WI38 (cell line): ENCODE results near the gene ARID5B.

Experiments used
- H3K4me3 ChIP-seq: 2 replicates; pipeline ENCODE4 v1.5.1; 2011; ENCODE audit warnings: low read depth, mild to moderate bottlenecking, control low read depth, low read length
- TF ChIP-seq, protein P1 (sequence below): IDR thresholded peaks from 2 replicates; pipeline ENCODE4 v1.5.1; 2012; ENCODE audit warnings: low read depth, mild to moderate bottlenecking, control low read depth, low read length

ARID5B gene

GRCh38 chr10:62005687-62006086 lies 104.2 kb downstream of the ARID5B start:
- no peak overlapping the region for H3K4me3 ChIP-seq
- TF ChIP-seq, protein P1, sequence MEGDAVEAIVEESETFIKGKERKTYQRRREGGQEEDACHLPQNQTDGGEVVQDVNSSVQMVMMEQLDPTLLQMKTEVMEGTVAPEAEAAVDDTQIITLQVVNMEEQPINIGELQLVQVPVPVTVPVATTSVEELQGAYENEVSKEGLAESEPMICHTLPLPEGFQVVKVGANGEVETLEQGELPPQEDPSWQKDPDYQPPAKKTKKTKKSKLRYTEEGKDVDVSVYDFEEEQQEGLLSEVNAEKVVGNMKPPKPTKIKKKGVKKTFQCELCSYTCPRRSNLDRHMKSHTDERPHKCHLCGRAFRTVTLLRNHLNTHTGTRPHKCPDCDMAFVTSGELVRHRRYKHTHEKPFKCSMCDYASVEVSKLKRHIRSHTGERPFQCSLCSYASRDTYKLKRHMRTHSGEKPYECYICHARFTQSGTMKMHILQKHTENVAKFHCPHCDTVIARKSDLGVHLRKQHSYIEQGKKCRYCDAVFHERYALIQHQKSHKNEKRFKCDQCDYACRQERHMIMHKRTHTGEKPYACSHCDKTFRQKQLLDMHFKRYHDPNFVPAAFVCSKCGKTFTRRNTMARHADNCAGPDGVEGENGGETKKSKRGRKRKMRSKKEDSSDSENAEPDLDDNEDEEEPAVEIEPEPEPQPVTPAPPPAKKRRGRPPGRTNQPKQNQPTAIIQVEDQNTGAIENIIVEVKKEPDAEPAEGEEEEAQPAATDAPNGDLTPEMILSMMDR, result no peak

- TF ChIP-seq, protein P1, result no peak
- no peak overlapping the region for H3K4me3 ChIP-seq
These were observed 105.6 kb downstream of the ARID5B start for GRCh38 chr10:62007145-62007544.

DNA sequence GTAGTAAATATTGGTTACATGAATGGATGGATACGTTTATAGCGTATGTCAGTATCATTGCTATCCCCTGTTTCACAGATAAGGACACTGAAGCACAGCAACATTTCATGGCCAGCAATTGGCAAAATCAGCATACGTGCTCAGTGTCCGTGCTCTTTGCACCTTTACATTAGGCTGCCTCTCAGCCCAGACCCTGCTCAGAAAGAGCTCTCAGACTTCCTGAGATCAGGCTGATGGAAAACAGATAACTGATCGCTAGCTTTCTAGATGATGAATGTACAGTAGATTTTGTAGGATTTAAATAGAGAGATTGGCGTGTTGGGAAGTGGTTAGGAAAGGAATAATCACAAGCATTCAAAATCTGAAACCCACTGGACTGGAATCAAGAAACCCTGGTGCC lies 106.7 kb downstream of the ARID5B start:
- TF ChIP-seq, protein P1, result no peak
- H3K4me3 ChIP-seq, result no peak overlapping the region

DNA sequence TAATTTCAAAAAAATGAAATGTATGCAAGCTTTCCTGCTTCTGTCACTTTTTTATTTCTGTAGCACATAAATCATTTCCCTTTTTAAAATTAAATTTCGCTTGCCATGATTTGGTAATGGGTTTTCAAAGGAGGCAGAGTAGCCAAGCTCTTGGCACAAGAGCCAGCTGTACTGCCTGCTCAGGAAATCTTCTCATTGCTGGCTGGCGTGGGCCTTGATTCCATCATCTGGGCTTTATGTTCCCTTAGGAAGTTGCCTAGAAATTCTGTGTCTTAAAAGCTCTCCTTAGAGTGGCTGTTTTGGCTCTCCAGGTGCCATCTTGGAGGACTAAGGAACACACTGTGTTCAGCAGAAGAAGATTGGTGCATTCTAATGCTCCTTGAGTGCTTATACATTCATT lies 107.4 kb downstream of the ARID5B start:
- TF ChIP-seq, protein P1, result no peak
- no peak overlapping the region for H3K4me3 ChIP-seq

GRCh38 chr10:62010366-62010765 lies 108.9 kb downstream of the ARID5B start:
- no peak overlapping the region for H3K4me3 ChIP-seq
- TF ChIP-seq, protein P1, result no peak

DNA sequence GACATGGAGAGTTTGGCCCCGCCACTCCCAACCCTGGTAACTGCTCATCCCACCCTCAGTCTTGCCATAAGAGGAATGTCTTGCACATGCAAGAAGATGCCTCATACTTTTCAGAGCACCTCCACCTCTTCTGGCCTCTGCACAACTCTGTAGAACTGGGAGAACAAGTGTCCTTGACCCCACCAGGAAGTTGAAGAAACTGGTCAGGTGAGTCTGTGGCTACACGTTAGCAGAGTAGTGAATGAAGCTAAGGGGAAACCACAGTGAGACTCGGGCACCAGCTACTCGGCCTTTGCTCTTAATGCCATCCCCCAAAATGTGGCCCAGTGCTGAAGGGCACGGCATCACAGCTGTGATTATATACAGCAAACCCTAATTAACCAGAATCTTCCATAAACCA lies 110.1 kb downstream of the ARID5B start:
- TF ChIP-seq, protein P1, result no peak
- no peak overlapping the region for H3K4me3 ChIP-seq

DNA sequence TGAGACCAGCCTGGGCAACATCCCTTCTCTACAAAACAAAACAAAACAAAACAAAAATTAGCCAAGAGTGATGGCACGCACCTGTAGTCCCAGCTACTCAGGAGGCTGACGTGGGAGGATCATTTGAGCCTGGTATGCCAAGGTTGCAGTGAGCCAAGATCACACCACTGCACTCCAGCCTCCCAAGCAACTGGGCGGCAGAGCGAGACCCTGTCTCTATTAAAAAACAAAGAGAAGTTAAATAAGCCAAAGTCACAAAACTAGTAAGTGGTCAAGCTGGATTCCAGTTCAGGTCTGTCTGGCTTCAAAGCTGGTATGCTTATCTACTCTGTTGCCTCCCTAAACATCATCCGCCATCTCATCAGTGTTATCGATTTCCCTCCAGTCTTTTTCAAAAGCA lies 110.8 kb downstream of the ARID5B start:
- TF ChIP-seq, protein P1, result no peak
- no peak overlapping the region for H3K4me3 ChIP-seq
